ENCODE measurements around the gene IER3. TPM values are rescaled to one million over a fixed set of nuclear protein-coding genes. Genes with fewer than 3 reads are reported as not detected.

The IER3 gene
- total and polyA plus RNA-seq, 2 of the 13 experiments (the other 11 are each of a cell fraction or from before 2014, with no cell fraction given), result 51.1 to 131 TPM

- TF ChIP-seq ZBTB2 (CRISPR knock-in tag; IDR thresholded peaks at IDR 0.05; ENCODE audit: low read depth) (peak; percentile 87), SRF (IDR thresholded peaks at IDR 0.05; ENCODE audit: low read depth, low read length) (no peak), DDIT3 (CRISPR knock-in tag; IDR thresholded peaks at IDR 0.05) (peak; percentile 87; the same call in 1 of the 2 replicates), PAF1 (CRISPR knock-in tag; IDR thresholded peaks at IDR 0.05) (peak; percentile 97), DNMT3B (CRISPR knock-in tag; conservative IDR thresholded peaks at IDR 0.05) (no peak; the same call in 1 of the 2 replicates), KDM6A (CRISPR knock-in tag; IDR thresholded peaks at IDR 0.05; ENCODE audit: low read depth) (0 out of 2 replicates have a peak, but pooled peaks have one; percentile 59), ATF1 (CRISPR knock-in tag; IDR thresholded peaks at IDR 0.05) (no peak; the same call in 1 of the 2 replicates), ZNF644 (CRISPR knock-in tag; IDR thresholded peaks at IDR 0.05; ENCODE audit: low read depth) (peak; percentile 38; the same call in 1 of the 2 replicates), DPF2 (CRISPR knock-in tag; IDR thresholded peaks at IDR 0.05; ENCODE audit: borderline replicate concordance, low read depth) (no peak), SMARCE1 (IDR thresholded peaks at IDR 0.05; ENCODE audit: borderline replicate concordance) (no peak), ZFP91 (CRISPR knock-in tag; IDR thresholded peaks at IDR 0.05; ENCODE audit: borderline replicate concordance) (peak; percentile 97), RARG (CRISPR knock-in tag; IDR thresholded peaks at IDR 0.05; ENCODE audit: low read depth) (no peak), ZBTB42 (CRISPR knock-in tag; IDR thresholded peaks at IDR 0.05) (no peak), HMG20A (CRISPR knock-in tag; IDR thresholded peaks at IDR 0.05; ENCODE audit: borderline replicate concordance) (peak; percentile 70), ETV5 (CRISPR knock-in tag; IDR thresholded peaks at IDR 0.05; ENCODE audit: borderline replicate concordance) (peak; percentile 98)
- TF ChIP-seq, protein P1, sequence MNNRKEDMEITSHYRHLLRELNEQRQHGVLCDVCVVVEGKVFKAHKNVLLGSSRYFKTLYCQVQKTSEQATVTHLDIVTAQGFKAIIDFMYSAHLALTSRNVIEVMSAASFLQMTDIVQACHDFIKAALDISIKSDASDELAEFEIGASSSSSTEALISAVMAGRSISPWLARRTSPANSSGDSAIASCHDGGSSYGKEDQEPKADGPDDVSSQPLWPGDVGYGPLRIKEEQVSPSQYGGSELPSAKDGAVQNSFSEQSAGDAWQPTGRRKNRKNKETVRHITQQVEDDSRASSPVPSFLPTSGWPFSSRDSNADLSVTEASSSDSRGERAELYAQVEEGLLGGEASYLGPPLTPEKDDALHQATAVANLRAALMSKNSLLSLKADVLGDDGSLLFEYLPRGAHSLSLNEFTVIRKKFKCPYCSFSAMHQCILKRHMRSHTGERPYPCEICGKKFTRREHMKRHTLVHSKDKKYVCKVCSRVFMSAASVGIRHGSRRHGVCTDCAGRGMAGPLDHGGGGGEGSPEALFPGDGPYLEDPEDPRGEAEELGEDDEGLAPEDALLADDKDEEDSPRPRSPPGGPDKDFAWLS (CRISPR knock-in tag; IDR thresholded peaks at IDR 0.05; ENCODE audit: borderline replicate concordance), result no peak
- TF ChIP-seq, protein P2, sequence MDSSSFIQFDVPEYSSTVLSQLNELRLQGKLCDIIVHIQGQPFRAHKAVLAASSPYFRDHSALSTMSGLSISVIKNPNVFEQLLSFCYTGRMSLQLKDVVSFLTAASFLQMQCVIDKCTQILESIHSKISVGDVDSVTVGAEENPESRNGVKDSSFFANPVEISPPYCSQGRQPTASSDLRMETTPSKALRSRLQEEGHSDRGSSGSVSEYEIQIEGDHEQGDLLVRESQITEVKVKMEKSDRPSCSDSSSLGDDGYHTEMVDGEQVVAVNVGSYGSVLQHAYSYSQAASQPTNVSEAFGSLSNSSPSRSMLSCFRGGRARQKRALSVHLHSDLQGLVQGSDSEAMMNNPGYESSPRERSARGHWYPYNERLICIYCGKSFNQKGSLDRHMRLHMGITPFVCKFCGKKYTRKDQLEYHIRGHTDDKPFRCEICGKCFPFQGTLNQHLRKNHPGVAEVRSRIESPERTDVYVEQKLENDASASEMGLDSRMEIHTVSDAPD (CRISPR knock-in tag; IDR thresholded peaks at IDR 0.05), result peak; percentile 98
- TF ChIP-seq, protein P3, sequence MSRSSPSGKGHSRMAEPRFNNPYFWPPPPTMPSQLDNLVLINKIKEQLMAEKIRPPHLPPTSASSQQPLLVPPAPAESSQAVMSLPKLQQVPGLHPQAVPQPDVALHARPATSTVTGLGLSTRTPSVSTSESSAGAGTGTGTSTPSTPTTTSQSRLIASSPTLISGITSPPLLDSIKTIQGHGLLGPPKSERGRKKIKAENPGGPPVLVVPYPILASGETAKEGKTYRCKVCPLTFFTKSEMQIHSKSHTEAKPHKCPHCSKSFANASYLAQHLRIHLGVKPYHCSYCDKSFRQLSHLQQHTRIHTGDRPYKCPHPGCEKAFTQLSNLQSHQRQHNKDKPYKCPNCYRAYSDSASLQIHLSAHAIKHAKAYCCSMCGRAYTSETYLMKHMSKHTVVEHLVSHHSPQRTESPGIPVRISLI (CRISPR knock-in tag; IDR thresholded peaks at IDR 0.05; ENCODE audit: borderline replicate concordance), result peak; percentile 11; the same call in 1 of the 2 replicates
Observed at GRCh38 chr6:30742316-30743098, 1.8 kb downstream of the IER3 start, which contains the start of gene FLOT1 (continued).
